Tibial artery (tissue), 4 donors: ENCODE results near the gene PRL.

Source experiments
- DNase-seq, 2 donors: peaks; one replicate each; pipeline ENCODE4 v3.0.0-alpha.2; 2019
- H3K27ac ChIP-seq, 2 donors: fragments of 200-600 bp; sonication (generic) in 1 of 2; 1 replicate in 1 of 2; 2 replicates in 1 of 2; pipeline ENCODE4 v1.5.1; 2018 to 2019; ENCODE audit warnings: mild to moderate bottlenecking in 1 of 2
- H3K27me3 ChIP-seq, 2 donors: fragments of 200-600 bp; sonication (generic) in 1 of 2; one replicate each; pipeline versions ENCODE4 v1.5.1 to v1.6.0; 2016 to 2019
- H3K36me3 ChIP-seq, 3 donors: fragments of 200-600 bp; sonication (generic) in 2 of 3; one replicate each; pipeline ENCODE4 v1.5.1; 2016 to 2019; ENCODE audit warnings: mild to moderate bottlenecking in 2 of 3
- H3K4me1 ChIP-seq, 4 donors: fragments of 200-600 bp; sonication (generic) in 2 of 4; 1 replicate in 3 of 4; 2 replicates in 1 of 4; pipeline ENCODE4 v1.5.1; 2016 to 2019
- H3K4me3 ChIP-seq, 2 donors: fragments of 200-600 bp; sonication (generic) in 1 of 2; 1 replicate in 1 of 2; 2 replicates in 1 of 2; pipeline ENCODE4 v1.5.1; 2018 to 2019; ENCODE audit warnings: mild to moderate bottlenecking in 2 of 2
- H3K9me3 ChIP-seq, 3 donors: fragments of 200-600 bp; sonication (generic) in 1 of 3; one replicate each; pipeline ENCODE4 v1.5.1; 2016 to 2019
- CTCF ChIP-seq, 2 experiments: fragments of 200-600 bp in 1 of 2; fragments of 450-650 bp in 1 of 2; IDR thresholded peaks; one replicate each; pipeline ENCODE4 v1.5.1; 2017 to 2019; ENCODE audit warnings: antibody characterized with exemption in 2 of 2, mild to moderate bottlenecking in 1 of 2, moderate library complexity in 1 of 2
- intact Hi-C: fragments of 100-400 bp; cut with DNase I; formaldehyde crosslinking; loops from one replicate; pipeline ENCODE4 v1.15.0; 2023; ENCODE audit warnings: low total_unique reads

Gene PRL

GRCh38 chr6:22322103-22323030 lies 25.5 kb upstream of the PRL start:
- no peak overlapping the region for H3K4me3 ChIP-seq
- no peak for TF ChIP-seq CTCF (IDR thresholded peaks at IDR 0.05)
- H3K36me3 ChIP-seq: no peaks in the 10 kb centered on the region
- intact Hi-C loops: no loop called here
- no peaks in the 10 kb centered on the region for H3K4me1 ChIP-seq
- H3K27me3 ChIP-seq: no peaks in the 10 kb centered on the region
- no peak overlapping the region for H3K27ac ChIP-seq
- H3K9me3 ChIP-seq: no peaks in the 10 kb centered on the region
- no peak for DNase-seq

DNA sequence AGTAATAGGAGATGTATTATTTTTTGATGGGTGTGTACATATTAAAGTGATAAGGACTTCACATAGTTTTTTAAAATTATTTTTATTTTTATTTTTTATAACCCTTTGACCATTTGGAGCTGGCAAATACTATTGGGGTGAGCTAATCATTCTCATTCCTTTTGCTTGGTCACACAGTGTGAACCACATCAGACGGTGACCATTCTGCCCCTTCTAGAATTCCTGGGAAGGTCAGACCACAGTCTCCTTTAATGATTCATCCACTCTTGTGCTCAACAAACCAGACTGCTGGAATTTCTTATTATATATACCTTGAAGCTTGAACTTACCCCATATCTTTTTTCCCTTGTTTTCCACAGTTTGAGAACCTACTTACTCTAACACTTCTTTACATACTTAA lies 23.9 kb upstream of the PRL start:
- H3K36me3 ChIP-seq: no peaks in the 10 kb centered on the region
- no peak overlapping the region for H3K27ac ChIP-seq

DNA sequence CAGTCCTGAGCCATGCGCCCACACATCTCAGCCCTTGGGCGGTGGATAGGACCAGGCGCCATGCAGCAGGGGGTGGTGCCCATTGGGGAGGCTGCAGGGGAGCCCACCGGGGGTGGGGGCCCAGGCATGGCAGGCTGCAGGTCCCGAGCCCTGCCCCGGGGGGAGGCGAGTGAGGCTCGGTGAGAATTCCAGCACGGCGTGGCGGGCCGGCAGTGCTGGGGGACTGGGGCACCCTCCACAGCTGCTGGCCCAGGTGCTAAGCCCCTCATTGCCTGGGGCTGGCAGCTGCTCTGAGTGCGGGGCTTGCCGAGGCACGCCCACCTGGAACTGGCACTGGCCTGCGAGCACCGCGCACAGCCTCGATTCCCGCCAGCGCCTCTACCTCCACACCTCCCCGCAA lies 21.6 kb upstream of the PRL start:
- no peak for DNase-seq
- Histone ChIP-seq H3K4me3 (no peak overlapping the region), H3K36me3 (no peaks in the 10 kb centered on the region), H3K4me1 (no peaks in the 10 kb centered on the region), H3K27ac (no peak overlapping the region), H3K9me3 (peaks cover 0 to 12% (median 6%) of the 10 kb centered on the region in 3 donors), H3K27me3 (no peaks in the 10 kb centered on the region)
- no peak for TF ChIP-seq CTCF (IDR thresholded peaks at IDR 0.05)
- intact Hi-C loops: no loop called here

More for the DNA sequence above, 23.9 kb upstream of the PRL start:
- H3K9me3 ChIP-seq: no peaks in the 10 kb centered on the region
- H3K4me1 ChIP-seq: no peaks in the 10 kb centered on the region
- no peak for TF ChIP-seq CTCF (IDR thresholded peaks at IDR 0.05)
- intact Hi-C loops: no loop called here
- H3K27me3 ChIP-seq: no peaks in the 10 kb centered on the region
- no peak for DNase-seq
- no peak overlapping the region for H3K4me3 ChIP-seq

DNA sequence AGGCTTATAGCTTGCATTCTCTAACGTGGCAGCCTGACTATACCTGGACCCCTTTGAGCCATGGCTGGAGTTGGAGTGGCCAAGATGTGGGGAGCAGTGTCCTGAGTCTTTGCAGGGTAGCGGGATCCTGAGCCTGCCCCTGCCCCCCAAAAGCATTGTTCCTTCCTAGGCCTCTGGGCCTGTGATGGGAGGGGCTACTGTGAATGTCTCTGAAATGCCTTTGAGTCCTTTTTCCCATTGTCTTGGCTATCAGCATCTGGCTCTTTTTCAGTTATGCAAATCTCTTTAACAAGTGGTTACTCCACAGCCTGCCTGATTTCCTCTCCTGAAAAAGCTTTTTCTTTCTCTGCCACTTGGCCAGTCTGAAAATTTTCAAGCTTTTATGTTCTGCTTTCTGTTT lies 17.0 kb upstream of the PRL start:
- Histone ChIP-seq H3K9me3 (peaks cover 0 to 22% (median 10%) of the 10 kb centered on the region in 3 donors), H3K27ac (no peak overlapping the region), H3K4me3 (no peak overlapping the region), H3K4me1 (no peaks in the 10 kb centered on the region), H3K36me3 (no peaks in the 10 kb centered on the region), H3K27me3 (no peaks in the 10 kb centered on the region)
- no peak for DNase-seq
- TF ChIP-seq CTCF (IDR thresholded peaks at IDR 0.05): no peak
- intact Hi-C loops: no loop called here

DNA sequence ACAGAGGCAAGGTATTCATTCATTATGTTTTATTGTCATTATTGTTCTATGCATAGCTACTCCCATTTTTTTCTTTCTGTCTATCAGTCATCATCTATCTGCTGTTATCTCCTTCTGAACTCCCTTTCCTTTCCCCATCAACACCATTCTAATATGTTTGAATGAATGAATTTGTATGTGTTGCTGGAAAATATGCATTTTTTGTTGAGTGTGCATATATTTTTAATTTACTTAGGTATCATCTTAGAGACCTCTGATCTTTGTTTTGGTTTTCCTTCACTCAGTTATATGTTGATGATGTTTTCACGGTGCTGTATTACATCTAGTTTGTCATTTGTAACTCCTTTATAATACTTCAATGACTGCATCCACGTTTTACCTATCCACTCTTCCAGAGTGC lies 12.1 kb upstream of the PRL start:
- Histone ChIP-seq H3K9me3 (peaks cover 0 to 14% (median 10%) of the 10 kb centered on the region in 3 donors), H3K4me1 (no peaks in the 10 kb centered on the region), H3K4me3 (no peak overlapping the region), H3K36me3 (no peaks in the 10 kb centered on the region), H3K27ac (no peak overlapping the region), H3K27me3 (no peaks in the 10 kb centered on the region)
- DNase-seq: no peak
- intact Hi-C loops: no loop called here
- no peak for TF ChIP-seq CTCF (IDR thresholded peaks at IDR 0.05)
